Heart left ventricle (tissue), 16 donors: Measurements from ENCODE around the gene ITGA2. TPM values are rescaled to one million over a fixed set of nuclear protein-coding genes. Genes with fewer than 3 reads are reported as not detected.

Experiments
- ATAC-seq, 4 donors: fragments of 200-7000 bp; cut with Tn5 transposase; one replicate each; pipeline ENCODE4 v1.9.1; 2020 to 2022; ENCODE audit warnings: moderate library complexity in 4 of 4, mild to moderate bottlenecking in 3 of 4, moderate number of reproducible peaks in 1 of 4
- DNase-seq, 5 donors: peaks; one replicate each; pipeline ENCODE4 v3.0.0-alpha.2; 2020
- H3K27ac ChIP-seq, 12 donors: fragments of 200-600 bp; sonication (generic) in 4 of 12; one replicate each; pipeline versions ENCODE4 v1.5.0 to v1.8.0; 2016 to 2022; ENCODE audit warnings: mild to moderate bottlenecking in 2 of 12
- H3K27me3 ChIP-seq, 9 donors: fragments of 200-600 bp; sonication (generic) in 2 of 9; one replicate each; pipeline versions ENCODE4 v1.5.1 to v1.8.0; 2016 to 2022; ENCODE audit warnings: mild to moderate bottlenecking in 3 of 9
- H3K36me3 ChIP-seq, 9 donors: fragments of 200-600 bp; sonication (generic) in 2 of 9; one replicate each; pipeline versions ENCODE4 v1.5.0 to v1.8.0; 2018 to 2022; ENCODE audit warnings: mild to moderate bottlenecking in 2 of 9
- H3K4me1 ChIP-seq, 12 donors: fragments of 200-600 bp; sonication (generic) in 4 of 12; one replicate each; pipeline versions ENCODE4 v1.5.0 to v1.8.0; 2016 to 2022; ENCODE audit warnings: mild to moderate bottlenecking in 3 of 12
- H3K4me3 ChIP-seq, 12 donors: fragments of 200-600 bp; sonication (generic) in 4 of 12; one replicate each; pipeline versions ENCODE4 v1.5.0 to v1.8.0; 2017 to 2022; ENCODE audit warnings: mild to moderate bottlenecking in 9 of 12, moderate library complexity in 4 of 12
- H3K9me3 ChIP-seq, 12 donors: fragments of 200-600 bp; sonication (generic) in 4 of 12; one replicate each; pipeline versions ENCODE4 v1.5.0 to v1.8.0; 2016 to 2022; ENCODE audit warnings: mild to moderate bottlenecking in 1 of 12
- CTCF ChIP-seq, 12 donors: fragments of 200-600 bp; sonication (generic) in 4 of 12; IDR thresholded peaks; one replicate each; pipeline versions ENCODE4 v1.5.0 to v1.8.0; 2018 to 2022; ENCODE audit warnings: antibody characterized with exemption in 12 of 12, mild to moderate bottlenecking in 5 of 12
- POLR2A ChIP-seq, 2 donors: fragments of 450-650 bp; IDR thresholded peaks; one replicate each; pipeline ENCODE4 v1.6.1; 2017; ENCODE audit warnings: antibody characterized with exemption in 2 of 2, mild to moderate bottlenecking in 2 of 2, moderate library complexity in 2 of 2
- WGBS, 4 donors: extraction: QIAGEN DNeasy Blood & Tissue Kit in 2 of 4; methylation state at CpG; one replicate each; pipeline versions ENCODE4 v1.1.5 to v1.1.7; 2013 to 2018; 5-methylcytosine and 5-hydroxymethylcytosine counted together
- intact Hi-C, 10 donors: fragments of 100-400 bp; cut with DNase I; formaldehyde crosslinking; loops; one replicate each; pipeline versions ENCODE4 v1.11.1 to v1.14.2; 2022
- polyA plus RNA-seq, 2 donors: library from polyadenylated mRNA; stranded (reverse); fragments of 200-250 nt; gene quantifications; one replicate each; pipeline ENCODE4 v1.2.3, GENCODE V29; 2013
- total RNA-seq, 9 donors: library from RNA; depleted of rRNA in 2 of 9; stranded (reverse); fragments of >200 nt in 2 of 9; fragmentation: NEBNext Ultra II Directional in 3 of 9; extraction: Animal tissue kit (Norgen Biotek cat#: 25700) in 3 of 9; gene quantifications; one replicate each; pipeline versions ENCODE4 v1.1.0 to v1.2.4, GENCODE V29; 2016 to 2023
- donor health status: ischemic (EF 13 %, LVEDD 7.1; RV severe dilation, severe dysfunction).
- donor health status: healthy with polysubstance abuse.
- donor health status: DM: no; HTN: yes; CAD: no.
- donor health status: DM: no; HTN: no; CAD: no.
- donor health status: ischemic (EF 25% LVEDD 6.9; RV normal size, moderate dysfunction).
- donor health status: ischemic (EF 25% LVEDD 5.7; RV mildly dilated, moderate dysfunction).
- donor health status: healthy.
- donor health status: DM: yes; HTN: yes; CAD: no.
- donor health status: ischemic (EF 35%, LVEDD 5.7; RV mildly dilated, moderate dysfunction).
- donor health status: nonischemic (EF 11% LVEDD 7.7; RV severe dilation, severe dysfunction).
- donor health status: DM: yes; HTN: yes; CAD: no.
- donor health status: PGD.
- donor health status: ischemic (EF 29% LVEDD 5.4; RV normal size, mild dysfunction).
- donor health status: nonischemic (EF 23%, LVEDD 6.1; RV moderate dilation, normal function).

Gene ITGA2
- total and polyA plus RNA-seq, 11 donors: 0.23 to 10.7 (median 1.00) TPM

DNA sequence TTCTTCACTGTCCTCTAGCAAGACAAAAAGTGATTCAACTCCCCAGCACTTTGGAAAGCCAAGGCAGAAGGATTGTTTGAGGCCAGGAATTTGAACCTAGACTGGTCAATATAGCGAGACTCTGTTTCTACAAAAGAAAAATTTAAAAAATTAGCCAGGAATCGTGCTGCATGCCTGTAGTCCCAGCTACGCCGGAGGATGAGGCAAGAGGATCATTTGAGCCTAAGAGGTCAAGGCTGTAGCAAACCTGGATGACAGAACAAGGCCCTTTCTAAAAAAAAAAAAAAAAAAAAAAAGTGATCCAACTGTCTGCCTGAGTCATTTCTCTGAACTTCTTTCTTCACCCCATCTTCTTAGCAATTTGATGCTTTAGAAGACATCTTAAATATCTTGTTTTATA, 12.4 kb downstream of the ITGA2 start:
- no peak for DNase-seq
- intact Hi-C loops: no loop called here

DNA sequence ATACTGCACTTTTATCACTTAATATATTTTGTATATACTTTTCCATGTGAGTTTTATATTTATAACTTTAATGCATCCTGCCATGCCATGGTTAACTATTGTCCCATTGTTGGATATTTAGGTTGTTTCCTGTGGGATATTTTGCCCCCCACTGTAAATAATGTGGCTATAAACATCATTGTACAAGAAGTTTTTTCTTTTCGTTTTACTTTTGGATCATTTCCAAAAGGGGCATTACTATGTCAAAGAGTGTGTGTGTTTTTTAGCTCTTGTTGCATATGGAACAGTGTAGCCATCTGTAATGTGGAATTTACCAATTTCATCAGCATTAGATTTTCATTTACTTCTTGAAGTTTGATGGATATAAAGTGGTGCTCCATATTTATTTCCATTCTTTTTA, 13.3 kb downstream of the ITGA2 start:
- H3K36me3 ChIP-seq: no peaks in the 10 kb centered on the region
- 53 to 69% (median 64%) methylated on average over 1 of the region's 1 CpG for WGBS, 4 donors
- DNase-seq (no peak), ATAC-seq (no peak)
- H3K27me3 ChIP-seq: no peaks in the 10 kb centered on the region
- intact Hi-C loops: no loop called here
- H3K9me3 ChIP-seq: no peaks in the 10 kb centered on the region
- H3K4me1 ChIP-seq: peaks cover 0 to 12% (median 0%) of the 10 kb centered on the region in 12 donors
- H3K4me3 ChIP-seq: no peak overlapping the region
- H3K27ac ChIP-seq: no peak overlapping the region
- TF ChIP-seq POLR2A (IDR thresholded peaks at IDR 0.05): no peak
- no peak for TF ChIP-seq CTCF (IDR thresholded peaks at IDR 0.05)

More for the DNA sequence above, 12.4 kb downstream of the ITGA2 start:
- Histone ChIP-seq H3K36me3 (no peaks in the 10 kb centered on the region), H3K27me3 (no peaks in the 10 kb centered on the region), H3K27ac (no peak overlapping the region), H3K4me3 (no peak overlapping the region), H3K4me1 (peaks cover 0 to 7% (median 0%) of the 10 kb centered on the region in 12 donors), H3K9me3 (no peaks in the 10 kb centered on the region)
- WGBS, 4 donors: 93 to 97% (median 96%) methylated on average over 4 of the region's 4 CpGs
- no peak for ATAC-seq
- no peak for TF ChIP-seq POLR2A (IDR thresholded peaks at IDR 0.05)
- no peak for TF ChIP-seq CTCF (IDR thresholded peaks at IDR 0.05)

DNA sequence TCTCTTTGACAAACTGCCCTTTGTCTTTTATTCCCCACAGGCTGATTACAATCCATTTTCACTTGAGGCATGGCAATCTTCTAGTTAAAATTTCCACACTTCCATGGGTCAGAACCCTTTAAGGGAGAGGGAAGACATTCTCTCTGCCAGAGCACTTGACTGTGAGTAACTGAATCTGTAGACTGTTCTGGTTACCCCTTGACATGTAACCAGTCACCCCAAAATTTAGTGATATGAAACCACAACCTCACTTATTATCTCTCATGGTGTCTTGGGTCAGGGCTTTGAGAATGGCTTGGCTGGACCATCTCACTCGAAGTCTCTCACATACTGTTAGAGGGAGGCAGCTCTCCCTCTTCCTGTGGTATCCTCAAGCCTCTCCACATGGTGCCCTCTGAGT, 14.0 kb downstream of the ITGA2 start:
- no peak overlapping the region for H3K4me3 ChIP-seq
- intact Hi-C loops: no loop called here
- TF ChIP-seq POLR2A (IDR thresholded peaks at IDR 0.05) (no peak), CTCF (IDR thresholded peaks at IDR 0.05) (no peak)
- 93 to 100% (median 93%) methylated on average over 1 of the region's 1 CpG for WGBS, 4 donors
- no peaks in the 10 kb centered on the region for H3K36me3 ChIP-seq
- no peaks in the 10 kb centered on the region for H3K9me3 ChIP-seq
- no peak for DNase-seq
- no peak overlapping the region for H3K27ac ChIP-seq
- peaks cover 0 to 12% (median 0%) of the 10 kb centered on the region in 12 donors for H3K4me1 ChIP-seq
- H3K27me3 ChIP-seq: no peaks in the 10 kb centered on the region
- ATAC-seq: no peak

GRCh38 chr5:53006911-53007890, 18.0 kb downstream of the ITGA2 start:
- 48 to 56% (median 54%) methylated on average over 4 of the region's 4 CpGs for WGBS, 4 donors

More at GRCh38 chr5:53006911-53007890, 18.0 kb downstream of the ITGA2 start:
- Histone ChIP-seq H3K27ac (no peak overlapping the region), H3K27me3 (no peaks in the 10 kb centered on the region), H3K4me1 (peaks cover 0 to 12% (median 0%) of the 10 kb centered on the region in 12 donors), H3K9me3 (no peaks in the 10 kb centered on the region), H3K36me3 (no peaks in the 10 kb centered on the region), H3K4me3 (no peak overlapping the region)
- DNase-seq: no peak
- intact Hi-C loops: no loop called here
- TF ChIP-seq CTCF (IDR thresholded peaks at IDR 0.05): no peak
- no peak for ATAC-seq
